Tibial nerve (tissue), 3 donors: Measurements from ENCODE around the gene HS3ST3B1.

Experiments used
- CTCF ChIP-seq, 5 experiments: fragments of 200-600 bp in 3 of 5; fragments of 450-650 bp in 2 of 5; sonication (generic) in 3 of 5; IDR thresholded peaks; one replicate each; pipeline ENCODE4 v1.5.1; 2016 to 2019; ENCODE audit warnings: antibody characterized with exemption in 5 of 5, mild to moderate bottlenecking in 3 of 5, moderate library complexity in 2 of 5
- POLR2A ChIP-seq, 2 donors: fragments of 450-650 bp; IDR thresholded peaks; one replicate each; pipeline ENCODE4 v1.6.1; 2017; ENCODE audit warnings: antibody characterized with exemption in 2 of 2, mild to moderate bottlenecking in 2 of 2, moderate library complexity in 2 of 2

- TF ChIP-seq CTCF (IDR thresholded peaks at IDR 0.05) (no peak), POLR2A (IDR thresholded peaks at IDR 0.05) (no peak)
Observed at GRCh38 chr17:14372461-14372860, 71.6 kb downstream of the HS3ST3B1 start.
